Activated gamma-delta T cell (primary cell): ENCODE data around the gene NAMPT.

ENCODE experiments used
- DNase-seq: peaks from one replicate; lab custom pipeline; 2025; lab: John Stamatoyannopoulos, UW

NAMPT gene

DNA sequence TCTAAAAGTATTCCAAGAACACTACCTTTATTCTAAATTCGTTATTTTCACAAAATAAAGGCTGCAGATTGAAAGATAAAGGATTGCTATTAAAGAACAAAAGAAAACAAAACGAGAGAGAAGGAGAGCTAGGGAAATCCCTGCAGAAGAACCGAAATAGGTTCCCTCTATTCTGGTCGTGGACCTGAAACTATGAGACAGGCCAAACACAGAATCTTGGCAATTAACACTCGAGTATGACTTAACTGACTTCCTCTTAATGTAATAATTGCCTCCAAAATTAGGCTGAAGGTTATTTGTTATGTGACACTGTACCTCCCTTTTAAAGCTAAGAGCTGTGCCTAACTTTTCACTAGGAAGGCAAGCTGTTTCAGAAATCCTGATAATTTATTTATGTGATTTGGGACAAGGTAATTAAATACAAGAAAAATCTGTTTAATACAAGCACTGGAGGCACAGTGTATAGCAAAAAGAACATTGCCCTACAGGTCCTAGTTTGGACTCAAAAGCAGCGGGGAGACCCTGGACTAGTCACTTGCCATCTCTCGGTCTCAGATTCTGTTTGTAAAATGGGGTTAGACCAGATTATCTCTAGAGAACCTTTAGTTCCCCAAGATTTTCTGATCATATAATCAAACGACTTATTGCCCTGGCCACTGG is 11.6 kb downstream of the NAMPT start:
- no peak for DNase-seq

DNA sequence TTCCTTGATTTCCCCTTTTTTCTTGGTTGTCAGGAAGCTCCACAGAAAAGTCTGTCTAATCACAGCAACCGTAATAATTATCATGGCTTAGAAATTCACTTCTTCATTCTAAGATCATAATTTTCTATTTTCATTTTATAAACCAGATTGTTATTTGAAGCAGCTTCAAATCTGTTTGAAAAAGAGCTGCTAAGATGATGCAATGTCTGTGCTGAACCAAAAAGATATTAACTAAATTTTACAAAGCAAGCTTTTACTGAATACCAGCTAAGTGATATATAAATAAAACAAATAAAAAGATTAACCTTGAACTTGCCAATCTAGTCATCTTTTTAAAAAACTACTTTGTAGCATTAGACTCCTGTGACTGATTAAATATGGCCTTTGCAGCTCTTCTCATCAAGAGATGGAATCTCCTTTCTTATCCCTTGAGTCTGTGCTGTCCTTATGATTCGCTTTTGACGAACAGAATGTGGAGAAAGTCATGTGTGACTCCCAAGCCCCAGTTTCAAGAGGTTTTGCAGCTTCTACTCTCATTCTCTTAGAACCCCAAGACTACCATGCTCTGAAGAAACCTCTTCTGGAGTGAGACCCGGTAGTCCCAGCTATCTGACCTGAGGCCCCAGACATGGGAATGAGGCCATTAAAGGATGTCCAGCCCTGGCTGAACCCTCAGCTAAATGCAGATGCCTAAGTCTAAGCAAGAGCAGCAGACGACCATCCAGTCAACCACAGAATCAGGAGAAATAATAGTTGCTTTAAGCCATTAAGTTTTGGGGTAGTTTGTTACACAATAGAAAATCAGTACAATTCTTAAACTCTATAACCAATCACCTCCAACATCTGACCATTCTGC is 14.4 kb downstream of the NAMPT start:
- DNase-seq, result no peak

DNA sequence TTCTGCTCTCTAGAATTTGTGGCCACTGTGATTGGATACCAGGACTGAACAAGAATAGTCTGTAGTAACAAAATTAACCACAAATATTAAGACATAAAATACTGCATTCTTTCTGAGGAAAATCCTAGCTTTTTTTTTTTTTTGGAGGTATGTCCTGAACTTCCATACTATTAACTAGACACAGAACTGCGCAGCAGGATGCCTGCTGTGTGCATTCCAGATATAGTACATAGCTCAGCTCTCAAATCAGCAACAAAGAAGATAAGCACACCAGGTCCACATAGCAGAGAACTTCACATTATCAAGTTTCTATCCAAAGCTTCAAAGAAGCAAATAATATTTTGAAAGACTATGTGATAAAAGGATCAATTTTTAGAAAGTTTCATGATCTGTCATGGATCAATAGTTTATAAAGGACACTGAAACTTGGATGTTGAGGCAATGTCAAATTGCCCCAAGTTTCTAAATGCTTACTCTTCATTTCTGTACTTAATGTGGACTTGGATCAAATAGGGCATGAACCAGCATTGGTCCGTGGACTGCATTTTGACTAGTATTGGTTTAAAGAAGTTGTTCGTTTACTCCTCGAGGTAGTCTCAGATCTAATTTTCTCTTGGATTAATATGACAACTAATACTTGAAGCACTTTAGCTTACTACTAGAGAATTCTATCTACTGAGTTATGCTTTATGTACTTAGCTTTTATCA is 15.4 kb downstream of the NAMPT start:
- DNase-seq, result no peak

DNA sequence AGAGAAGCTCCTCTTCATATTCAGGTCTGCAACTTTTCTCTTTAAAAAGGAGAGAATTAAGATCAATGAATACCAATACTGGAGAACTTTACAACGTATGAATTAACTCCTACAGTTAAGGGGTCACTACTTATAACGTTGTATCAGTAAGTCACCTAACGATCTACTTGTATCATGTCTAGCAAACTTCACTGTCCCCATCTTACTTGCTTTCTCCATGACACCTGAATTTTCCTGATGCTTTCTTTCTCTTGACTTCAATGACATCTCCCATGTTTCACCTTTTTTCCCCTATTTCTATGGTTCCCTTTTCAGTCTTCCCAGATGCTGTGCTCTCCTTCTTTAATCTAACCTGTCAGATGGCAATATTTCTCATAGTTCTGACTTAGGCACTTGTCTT is 19.6 kb downstream of the NAMPT start:
- no peak for DNase-seq

DNA sequence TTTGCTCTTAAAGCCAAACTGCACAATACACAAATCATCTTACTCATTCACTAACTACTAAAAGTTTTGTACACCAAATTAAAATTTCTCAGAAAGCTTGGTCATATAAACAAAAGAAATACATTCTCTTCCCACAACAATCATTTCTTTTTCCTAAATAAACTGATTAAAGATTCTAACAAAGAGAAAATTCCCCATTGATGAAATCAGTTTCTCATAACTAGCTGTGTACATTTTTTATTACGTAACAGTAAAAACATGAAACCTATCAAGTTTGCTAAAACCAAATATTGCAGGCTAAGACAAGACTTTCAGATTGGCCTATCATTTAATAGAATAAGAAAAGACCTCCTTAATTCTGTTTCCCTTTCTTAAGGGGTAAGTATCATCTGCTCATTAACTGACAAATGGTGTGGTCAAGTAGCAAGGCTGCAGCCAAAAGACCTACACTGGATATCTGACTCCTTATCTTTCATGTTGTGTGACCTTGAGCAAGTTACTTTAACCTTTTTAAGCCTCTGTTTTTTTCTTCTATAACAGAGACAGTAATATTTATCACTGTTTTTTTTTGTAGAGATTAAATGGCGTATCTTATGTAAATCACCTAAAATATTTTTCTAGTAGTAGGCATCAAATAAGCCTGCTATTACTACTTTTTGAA is 22.4 kb downstream of the NAMPT start:
- DNase-seq, result no peak

DNA sequence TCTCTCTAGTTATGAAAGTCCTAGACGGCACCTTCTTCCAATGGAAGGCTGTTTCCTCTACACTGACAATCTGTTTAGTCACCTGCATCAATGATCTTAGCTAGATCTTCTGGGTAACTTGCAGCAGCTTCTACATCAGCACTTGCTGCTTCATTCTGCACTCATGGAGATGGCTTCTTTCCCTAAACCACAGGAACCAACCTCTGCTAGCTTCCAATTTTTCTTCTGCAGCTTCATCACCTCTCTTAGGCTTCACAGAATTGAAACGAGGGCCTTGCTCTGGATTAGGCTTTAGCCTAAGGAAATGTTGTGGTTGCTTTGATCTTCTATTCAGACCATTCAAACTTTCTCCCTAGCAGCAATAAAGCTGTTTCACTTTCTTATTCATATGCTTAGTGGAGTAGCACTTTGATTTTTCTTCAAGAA is 24.6 kb downstream of the NAMPT start:
- DNase-seq, result no peak

DNA sequence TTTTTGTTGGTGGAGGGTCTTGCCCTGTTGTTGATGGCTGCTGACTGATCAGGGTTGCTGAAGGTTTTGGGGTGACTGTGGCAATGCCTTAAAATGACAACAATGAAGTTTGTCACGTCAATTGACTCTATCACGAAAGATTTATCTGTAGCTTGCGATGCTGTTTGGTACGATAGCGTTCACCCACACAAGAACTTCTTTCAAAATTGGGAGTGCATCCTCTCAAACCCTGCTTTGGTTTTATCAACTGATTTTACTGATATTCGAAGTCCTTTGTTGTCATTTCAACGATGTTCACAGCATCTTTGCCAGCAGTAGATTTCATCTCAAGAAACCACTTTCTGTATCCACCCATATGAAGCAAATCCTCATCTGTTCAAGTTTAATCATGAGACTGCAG is 26.0 kb downstream of the NAMPT start:
- no peak for DNase-seq

DNA sequence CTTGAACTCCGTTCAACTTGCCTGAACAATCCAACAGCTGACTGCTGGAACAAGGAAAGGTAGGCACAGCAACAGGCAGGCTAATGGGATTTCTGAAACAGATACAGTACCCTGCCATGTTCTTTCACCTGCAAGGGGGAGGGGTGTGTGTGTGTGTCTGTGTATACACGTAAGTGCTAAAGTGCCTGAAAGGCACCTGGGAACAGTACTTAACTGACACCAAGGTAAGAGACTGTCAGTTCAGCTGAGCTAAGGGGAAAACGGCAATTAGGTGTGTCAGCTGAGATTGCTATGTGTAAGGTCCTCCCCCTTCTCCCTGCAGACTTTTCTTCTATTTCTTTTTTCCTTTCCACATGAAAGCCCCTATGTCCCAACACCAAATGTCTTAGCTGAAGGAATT is 27.0 kb downstream of the NAMPT start:
- no peak for DNase-seq

DNA sequence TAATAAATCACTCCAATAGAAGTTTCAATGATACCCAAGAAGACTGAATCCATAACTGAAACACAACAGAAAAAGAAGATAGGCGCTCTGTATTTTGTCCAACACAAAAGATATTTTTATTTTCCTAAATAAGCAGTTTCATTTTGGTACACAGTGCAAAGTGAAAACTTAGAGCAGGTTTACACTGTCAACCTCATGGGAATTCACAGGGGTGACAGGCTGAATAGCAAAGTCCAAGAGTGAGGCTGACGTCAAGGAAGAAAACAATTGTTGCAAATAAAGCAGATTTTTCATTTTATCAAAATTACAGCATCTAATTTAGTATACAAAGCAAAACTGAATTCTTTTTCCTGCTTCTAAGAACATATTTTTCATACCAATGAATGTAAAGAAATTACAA is 28.6 kb downstream of the NAMPT start:
- no peak for DNase-seq

DNA sequence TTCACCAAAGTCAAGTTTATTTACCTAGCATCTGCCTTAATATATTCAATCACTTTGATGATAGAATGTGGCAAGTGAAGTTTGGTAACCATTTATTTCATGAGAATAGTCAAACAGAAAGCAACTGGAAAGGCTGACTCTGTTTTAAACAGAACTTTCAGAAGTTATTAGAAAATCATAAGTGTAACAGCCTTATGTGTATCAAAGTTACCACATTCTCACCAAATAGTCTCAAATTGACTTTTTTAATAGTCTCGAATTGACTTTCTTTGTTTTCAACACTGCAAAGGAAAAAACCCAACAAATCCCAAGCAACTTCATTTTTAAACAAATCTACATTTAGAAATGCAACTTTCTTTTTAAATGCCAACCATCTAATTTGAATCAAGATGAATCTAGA is 29.5 kb downstream of the NAMPT start:
- no peak for DNase-seq

DNA sequence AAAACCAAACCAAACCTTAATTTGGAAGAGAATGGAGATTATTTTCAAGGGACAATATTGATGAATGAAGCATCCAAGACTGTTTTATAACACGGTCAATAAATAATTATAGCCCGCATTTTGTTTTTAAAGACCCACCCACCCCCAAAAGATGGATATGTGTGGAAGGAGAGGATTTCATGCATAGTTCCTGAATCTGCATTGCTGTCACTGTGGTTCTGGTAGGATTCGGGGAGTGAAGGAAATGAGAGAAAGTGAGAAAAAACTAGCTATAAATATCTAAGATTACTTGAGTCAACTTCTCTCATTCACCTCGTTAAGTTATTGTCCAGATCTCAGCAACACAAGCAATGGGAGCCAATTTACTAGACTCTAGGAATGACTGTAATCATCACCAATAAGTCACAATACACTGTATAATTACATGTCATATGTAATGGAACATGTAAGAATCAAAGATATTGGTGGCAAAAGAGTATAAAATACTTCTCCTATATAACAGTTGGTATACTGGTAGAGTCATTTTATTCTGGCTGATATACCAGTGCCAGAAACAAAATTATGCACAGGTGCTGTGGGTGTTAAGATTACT is 30.2 kb downstream of the NAMPT start:
- no peak for DNase-seq

DNA sequence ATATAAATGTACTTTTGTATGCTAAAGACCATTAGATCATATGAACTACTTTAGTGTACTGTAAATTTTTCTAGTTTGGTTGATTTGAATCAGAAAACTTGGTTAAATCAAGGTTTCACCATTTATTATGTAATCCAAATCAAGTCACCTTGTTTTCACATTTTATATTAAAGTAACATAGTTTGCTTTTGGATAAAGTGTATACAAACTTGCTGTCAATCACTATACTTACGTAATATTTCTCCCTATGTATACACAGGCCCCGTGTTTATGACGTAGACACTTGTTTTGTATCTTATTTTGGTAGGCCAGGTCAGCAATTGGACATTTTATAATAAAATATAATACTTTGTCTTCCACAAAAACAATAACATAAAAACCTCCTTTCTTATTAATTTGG is 32.2 kb downstream of the NAMPT start:
- DNase-seq, result no peak

DNA sequence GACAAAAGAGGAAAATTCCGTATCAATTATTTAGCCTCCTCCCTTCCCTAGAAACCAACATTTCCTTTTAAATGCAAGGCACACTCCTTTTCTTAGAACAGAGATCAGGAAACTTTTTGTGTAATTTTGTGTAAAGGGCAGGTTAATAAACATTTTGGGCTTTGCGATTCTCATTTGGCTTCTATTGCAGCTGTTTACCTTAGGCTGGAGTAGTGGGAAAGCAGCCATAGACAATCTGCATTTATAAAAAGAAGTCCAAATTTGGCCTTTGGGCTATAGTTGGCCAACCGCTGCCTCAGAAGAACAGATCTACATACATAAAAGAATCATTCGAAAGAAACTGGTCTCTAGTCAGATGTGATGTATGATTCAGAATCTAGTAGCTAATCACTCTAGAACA is 35.3 kb downstream of the NAMPT start:
- no peak for DNase-seq

DNA sequence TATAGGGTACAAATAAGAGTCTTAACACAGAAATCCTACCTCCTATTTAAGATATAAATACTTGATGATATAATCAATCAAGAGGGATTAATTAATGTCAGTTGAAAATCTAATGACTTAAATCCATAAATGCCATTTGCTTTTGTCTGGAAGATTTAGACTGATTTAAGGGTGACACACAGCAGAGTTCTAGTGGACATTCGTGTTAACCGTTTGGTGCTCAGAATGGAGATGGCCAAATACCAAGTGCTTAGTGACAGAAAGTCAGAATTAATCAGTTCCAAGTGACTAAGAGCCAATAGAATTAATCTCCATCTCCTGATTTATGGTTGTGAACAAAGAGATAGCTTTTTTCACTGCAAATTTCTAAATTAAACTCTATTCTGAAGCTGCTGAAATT is 36.2 kb downstream of the NAMPT start:
- no peak for DNase-seq

DNA sequence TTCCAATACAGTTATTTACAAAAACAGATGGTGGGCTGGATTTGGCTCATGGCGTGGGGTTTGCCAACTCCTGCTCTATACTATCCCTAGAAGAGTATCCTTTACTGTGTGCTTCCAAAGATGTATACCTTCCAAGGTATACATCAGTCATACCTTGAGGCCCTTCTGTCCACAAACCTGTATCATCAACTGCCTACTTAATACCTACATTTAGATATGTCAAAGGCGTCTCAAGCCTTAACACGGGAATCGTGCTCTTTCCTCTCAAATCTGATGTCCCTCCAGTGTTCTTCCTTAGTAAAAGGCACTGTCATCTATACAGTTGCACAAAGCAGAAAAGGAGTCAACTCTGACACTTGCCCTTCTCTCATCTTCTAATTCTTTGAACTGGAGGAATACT is 36.9 kb downstream of the NAMPT start:
- DNase-seq, result no peak

DNA sequence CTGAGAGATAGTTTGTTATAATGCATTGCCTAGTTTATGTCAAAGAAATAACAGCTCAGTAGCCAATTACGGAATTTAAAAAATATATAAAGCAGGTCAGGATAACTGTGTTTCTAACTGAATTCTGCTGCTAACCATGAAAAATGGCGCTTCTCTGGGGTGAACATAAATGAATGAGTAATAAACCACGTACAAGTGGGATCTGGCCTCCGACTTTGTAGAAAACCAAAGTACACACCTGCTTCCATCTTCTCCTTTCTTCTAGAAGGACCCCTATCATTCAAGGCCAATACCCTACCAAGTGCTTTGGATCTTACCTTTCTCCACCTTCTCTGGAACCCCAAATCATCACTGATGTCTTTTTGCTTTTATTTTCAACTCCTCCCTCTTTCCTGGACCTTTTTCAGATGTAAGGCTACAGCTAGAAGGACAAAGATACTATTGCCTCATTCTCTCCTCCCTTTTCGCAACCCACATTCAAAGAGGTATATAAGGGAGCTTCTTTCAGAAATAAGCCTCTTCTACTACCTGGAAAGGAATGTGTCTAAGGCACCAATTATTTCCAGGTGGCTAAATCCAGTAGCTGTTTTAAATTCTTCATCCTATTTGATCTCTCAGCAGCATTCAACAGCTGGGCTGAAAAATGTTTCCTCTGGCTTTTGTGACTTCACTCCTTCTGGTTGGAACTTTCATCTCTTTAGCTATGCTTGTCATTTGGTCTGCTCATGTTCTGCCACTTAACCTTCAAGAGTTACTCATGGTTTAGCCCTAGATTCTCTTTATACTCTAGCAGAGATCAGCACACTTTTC is 37.7 kb downstream of the NAMPT start:
- no peak for DNase-seq

DNA sequence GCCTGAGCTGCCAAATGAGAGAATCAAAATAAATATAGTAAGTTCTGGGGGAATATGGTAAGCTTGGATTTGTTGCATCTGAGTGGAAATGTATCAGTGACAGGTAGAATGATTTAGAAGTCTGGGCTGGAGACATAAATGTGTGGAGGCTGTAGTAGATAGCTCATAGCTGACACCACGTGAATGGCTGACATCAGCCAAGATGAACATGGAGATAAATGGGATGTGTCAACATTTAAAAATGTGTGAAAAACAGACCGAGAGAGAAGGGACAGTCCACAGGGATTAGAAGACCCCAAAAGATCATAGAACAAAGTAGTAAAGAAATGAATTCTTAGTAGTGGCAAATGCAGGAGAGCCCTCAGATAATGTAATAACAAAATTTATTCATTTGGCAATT is 40.9 kb downstream of the NAMPT start:
- DNase-seq, result no peak

DNA sequence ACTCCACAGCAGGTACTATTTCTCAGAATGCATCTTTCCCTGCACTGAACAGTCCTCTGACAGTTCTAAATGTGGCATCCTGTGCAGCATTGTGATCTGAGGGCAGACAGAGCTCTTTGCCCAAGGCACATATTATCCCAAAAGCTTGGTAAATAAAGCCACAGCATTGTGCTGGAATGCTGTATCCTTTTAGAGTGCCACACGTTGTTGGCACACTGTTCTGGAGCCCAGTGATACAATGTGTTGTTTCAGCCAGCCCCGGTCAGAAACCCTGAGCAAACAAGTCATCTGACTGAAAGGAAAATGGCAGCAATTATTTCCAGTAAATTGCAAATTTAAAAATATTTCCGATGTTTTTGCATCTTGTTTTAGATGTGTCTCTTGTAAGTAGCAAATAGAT is 45.4 kb downstream of the NAMPT start:
- no peak for DNase-seq

DNA sequence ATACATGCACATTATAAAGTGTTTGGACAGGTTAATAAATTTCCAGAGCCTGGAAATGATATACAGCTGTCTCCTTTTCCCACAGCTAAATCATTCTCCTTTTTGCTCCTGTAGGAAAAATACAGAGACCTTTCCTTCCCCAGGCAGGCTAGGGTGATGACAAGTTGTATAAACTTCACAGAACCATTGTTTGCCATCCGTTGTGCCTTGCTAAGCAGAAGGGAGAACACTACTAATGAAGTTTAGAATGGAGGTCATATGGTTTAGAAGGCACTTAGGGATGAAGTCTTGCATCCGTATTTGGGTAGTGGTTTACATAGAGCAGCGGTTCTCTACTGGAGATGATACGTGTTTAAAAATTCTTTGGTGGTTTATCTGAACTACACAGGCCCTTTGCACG is 46.0 kb downstream of the NAMPT start:
- DNase-seq, result no peak

DNA sequence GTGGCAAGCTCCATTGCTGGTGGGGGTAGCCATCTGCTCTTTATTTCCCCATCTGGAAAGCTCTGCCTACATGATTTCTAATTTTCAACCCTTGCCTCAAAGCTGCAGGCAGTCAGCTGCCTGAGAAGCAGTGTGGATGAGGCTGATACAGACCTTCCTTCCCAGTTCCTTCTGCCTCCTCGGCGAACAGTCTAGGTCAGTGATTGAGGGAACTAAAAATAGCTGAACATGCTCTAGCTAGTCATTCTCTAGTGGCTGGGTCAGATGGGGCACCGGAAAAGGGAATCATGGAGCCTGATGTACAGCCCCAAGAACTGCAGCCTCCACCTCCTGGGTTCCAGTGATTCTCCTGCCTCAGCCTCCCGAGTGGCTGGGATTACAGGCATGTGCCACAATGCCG is 48.7 kb downstream of the NAMPT start:
- DNase-seq, result no peak

DNA sequence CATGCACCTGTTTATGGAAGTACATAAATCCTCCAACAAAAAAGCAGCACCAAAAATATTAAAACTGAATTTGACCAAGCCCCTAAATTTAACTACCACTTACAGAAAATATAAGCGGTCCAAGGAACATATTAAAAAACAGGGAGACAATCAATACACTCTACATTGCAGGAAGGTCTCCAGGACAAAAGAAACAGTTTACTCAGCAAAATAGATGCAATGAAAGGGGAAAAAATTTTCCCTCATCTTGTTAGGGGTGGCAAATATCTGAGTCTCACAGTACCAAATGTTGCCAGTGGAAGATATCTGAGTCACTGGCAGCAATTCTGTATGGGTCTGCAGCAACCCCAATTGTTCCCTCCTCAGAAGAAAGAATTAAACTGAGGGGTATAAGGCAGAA is 50.4 kb downstream of the NAMPT start:
- DNase-seq, result no peak
